Measurements from ENCODE around the gene ETFA. TPM values are rescaled to one million over a fixed set of nuclear protein-coding genes. Genes with fewer than 3 reads are reported as not detected.

ETFA gene
- total RNA-seq = 100 to 1,000 TPM in 2 of 4 donors, 10 to 100 TPM in 2; 90.9 to 233 (median 99.9) TPM

DNA sequence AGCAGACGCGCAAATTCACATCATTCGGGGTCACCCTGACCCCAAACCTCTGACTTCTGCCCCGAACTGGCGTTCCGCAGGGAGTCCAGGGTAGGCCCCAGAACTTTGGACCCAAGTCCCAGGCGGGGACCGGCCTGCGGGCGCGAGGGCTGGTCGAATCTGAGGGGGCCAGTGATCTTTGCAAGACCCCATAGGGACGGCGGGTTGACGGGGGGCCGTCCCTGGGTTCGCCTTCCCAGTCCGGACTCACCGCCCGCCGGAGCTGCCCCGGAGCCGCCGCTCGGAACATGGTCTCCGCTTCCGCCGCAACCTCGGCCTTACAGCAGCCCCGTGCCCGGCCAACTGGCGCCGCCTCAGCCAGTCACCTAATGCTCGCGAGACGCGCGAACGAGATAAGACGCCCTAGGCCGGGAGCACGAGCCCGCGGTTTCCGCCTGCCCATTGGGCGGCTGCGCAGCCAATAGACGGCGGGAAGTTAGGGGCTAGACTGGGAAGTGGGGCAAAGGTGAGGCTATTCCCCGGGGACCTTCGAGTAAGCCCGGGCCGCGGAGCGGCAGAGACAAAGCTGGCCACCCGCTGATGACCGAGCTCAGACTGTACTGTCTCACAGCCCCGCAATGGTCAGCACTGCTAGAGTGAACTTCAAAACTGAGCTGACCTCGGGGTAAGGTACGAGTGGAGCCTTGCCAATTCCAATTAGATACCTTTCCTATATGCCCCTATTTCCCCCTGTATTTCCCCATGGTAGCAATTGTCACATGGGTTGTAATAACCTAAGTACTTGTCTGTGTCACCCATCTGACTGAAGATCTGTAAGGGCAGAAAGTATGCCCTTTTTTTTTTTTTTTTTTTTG lies at the start of gene ETFA:
TSS of gene ETFA (minus strand) at position 370 of the 854 bp plus-strand sequence. CDS start at position 289, 81 bp downstream.
- Histone ChIP-seq H3K4me3 (peak within 1 kb of the TSS; percentile 71), H3K4me1 (no peaks in the 10 kb centered on the region), H3K9me3 (no peaks in the 10 kb centered on the region), H3K27ac (peak within 1 kb of the TSS; percentile 76 to 79), H3K27me3 (no peaks in the 10 kb centered on the region), H3K36me3 (no peaks in the 10 kb centered on the region)
- TF ChIP-seq CTCF (IDR thresholded peaks at IDR 0.05) = no peak
- peak; percentile 75 to 91 for TF ChIP-seq POLR2A (IDR thresholded peaks at IDR 0.05)
- intact Hi-C loops (cut with DNase I; ENCODE audit: low total_unique reads) = no loop called here
- peak; percentile 95 for DNase-seq

DNA sequence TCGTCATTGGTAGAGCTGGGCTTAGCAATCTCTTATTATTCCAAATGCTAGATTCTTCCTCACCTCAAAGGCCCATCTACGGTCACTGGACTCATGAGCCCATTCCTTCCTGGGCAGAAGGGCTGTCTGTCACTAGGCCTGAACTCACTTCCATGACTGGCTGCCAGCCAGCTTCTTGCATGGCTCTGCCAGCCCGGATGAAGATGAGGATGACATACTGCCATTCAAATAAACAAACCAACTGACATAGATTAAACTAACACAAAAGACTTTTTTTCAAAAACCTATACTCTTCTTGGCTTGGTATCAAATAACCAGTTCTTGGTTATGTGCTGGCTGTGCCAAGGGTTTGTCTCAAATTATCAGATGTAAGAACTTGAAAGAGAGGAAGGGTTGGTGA lies 49.1 kb upstream of the ETFA start:
- Histone ChIP-seq H3K9me3 (no peaks in the 10 kb centered on the region), H3K4me1 (no peaks in the 10 kb centered on the region), H3K27ac (no peak overlapping the region), H3K36me3 (no peaks in the 10 kb centered on the region), H3K27me3 (no peaks in the 10 kb centered on the region), H3K4me3 (no peak overlapping the region)
- DNase-seq = no peak
- TF ChIP-seq POLR2A (IDR thresholded peaks at IDR 0.05) (no peak), CTCF (IDR thresholded peaks at IDR 0.05) (no peak)
- intact Hi-C loops (cut with DNase I; ENCODE audit: low total_unique reads) = no loop called here

DNA sequence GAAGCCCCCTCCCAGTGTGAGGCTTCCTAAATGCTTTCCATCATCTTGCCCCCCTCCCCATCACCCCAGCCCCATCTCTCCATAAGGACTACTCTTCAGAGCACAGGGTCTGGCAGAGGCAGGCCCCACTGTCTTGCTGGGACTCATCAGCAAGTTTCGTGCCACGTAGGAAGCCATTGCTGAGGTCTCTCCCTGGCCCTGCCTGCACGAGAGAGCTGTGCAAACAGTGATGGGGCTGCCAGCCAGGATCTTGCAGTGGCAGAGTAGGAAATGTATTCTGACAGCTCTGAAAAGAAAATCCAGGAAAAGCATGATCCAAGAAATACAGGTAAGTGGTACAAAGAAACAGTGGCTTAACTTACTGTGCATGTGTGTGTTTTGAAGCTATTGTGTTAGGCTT lies 47.9 kb upstream of the ETFA start:
- H3K4me3 ChIP-seq = no peak overlapping the region
- no peaks in the 10 kb centered on the region for H3K36me3 ChIP-seq
- no peaks in the 10 kb centered on the region for H3K27me3 ChIP-seq
- no peak overlapping the region for H3K27ac ChIP-seq
- no peak for TF ChIP-seq CTCF (IDR thresholded peaks at IDR 0.05)
- no peaks in the 10 kb centered on the region for H3K4me1 ChIP-seq
- H3K9me3 ChIP-seq = no peaks in the 10 kb centered on the region
- intact Hi-C loops (cut with DNase I; ENCODE audit: low total_unique reads) = no loop called here
- DNase-seq = no peak

DNA sequence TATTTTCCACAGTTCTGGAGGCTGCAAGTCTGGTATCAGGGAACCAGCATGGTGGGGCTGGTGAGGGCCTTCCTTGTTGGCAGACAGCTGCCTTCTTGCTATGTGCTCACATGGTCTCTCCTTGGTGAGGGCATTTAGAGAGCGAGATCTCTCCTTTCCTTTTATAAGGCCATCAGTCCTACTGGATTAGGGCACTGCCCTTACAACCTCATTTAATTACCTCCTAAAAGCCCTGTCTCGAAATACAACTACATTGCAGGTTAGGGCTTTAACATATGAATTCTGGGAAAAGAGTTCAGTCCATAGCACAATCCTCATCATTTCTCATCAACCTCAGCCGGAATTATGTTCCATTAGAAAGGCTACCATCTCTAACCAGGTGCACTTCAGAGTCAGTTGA lies 47.2 kb upstream of the ETFA start:
- no peak overlapping the region for H3K4me3 ChIP-seq
- no peaks in the 10 kb centered on the region for H3K27me3 ChIP-seq
- H3K4me1 ChIP-seq = no peaks in the 10 kb centered on the region
- no peaks in the 10 kb centered on the region for H3K9me3 ChIP-seq
- no peak for TF ChIP-seq POLR2A (IDR thresholded peaks at IDR 0.05)
- TF ChIP-seq CTCF (IDR thresholded peaks at IDR 0.05) = no peak
- no peak overlapping the region for H3K27ac ChIP-seq
- H3K36me3 ChIP-seq = no peaks in the 10 kb centered on the region
- intact Hi-C loops (cut with DNase I; ENCODE audit: low total_unique reads) = no loop called here
- DNase-seq = no peak

DNA sequence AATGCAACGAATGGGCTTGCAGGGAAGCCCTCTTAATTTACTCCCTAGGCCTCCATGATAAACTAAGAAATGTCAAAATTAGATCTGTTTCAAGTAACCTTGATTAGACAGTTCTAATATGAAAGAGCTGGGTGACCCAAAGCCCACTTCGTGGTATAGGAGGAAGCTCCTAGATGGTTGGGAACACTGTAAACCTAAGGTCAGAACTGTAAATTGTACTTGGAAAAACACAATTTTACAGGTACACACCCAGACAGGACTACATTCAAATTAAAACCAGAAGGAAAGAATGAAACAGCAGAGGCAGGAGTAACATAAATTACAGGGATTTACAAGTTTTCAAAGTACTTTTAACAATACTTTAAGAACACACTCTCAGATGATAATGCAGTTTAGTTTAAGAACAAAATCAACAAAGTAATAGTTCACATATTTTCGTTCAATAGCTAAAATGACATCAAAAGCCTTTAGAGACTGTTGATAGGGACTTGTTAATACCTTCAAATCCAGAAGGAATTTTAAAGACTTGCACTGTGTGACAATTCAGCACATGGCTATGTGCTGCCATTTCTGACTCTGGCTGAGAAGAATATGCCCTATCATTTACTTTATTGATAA lies 43.7 kb upstream of the ETFA start:
- no peak for TF ChIP-seq CTCF (IDR thresholded peaks at IDR 0.05)
- intact Hi-C loops (cut with DNase I; ENCODE audit: low total_unique reads) = no loop called here
- no peaks in the 10 kb centered on the region for H3K4me1 ChIP-seq

More for the DNA sequence above, 43.7 kb upstream of the ETFA start:
- no peak overlapping the region for H3K27ac ChIP-seq
- no peaks in the 10 kb centered on the region for H3K27me3 ChIP-seq
- no peak for DNase-seq
- H3K4me3 ChIP-seq = no peak overlapping the region
- H3K36me3 ChIP-seq = no peaks in the 10 kb centered on the region
- H3K9me3 ChIP-seq = no peaks in the 10 kb centered on the region

Measured in uterus (tissue), 4 donors.